H1 (cell line): ENCODE measurements around the gene ENTPD2. TPM values are rescaled to one million over a fixed set of nuclear protein-coding genes. Genes with fewer than 3 reads are reported as not detected.

ENCODE experiments used
- CTCF ChIA-PET: fragments of 300-600 bp; sonication (Branson Sonifier 250); formaldehyde crosslinking; loops from one replicate; lab custom pipeline; 2021; ENCODE audit not compliant: partially characterized antibody; lab: Charles Lee
- POLR2A ChIA-PET: fragments of 300-600 bp; sonication (Branson Sonifier 250); formaldehyde crosslinking; loops from one replicate; lab custom pipeline; 2021; ENCODE audit warnings: inconsistent platforms; ENCODE audit not compliant: partially characterized antibody; lab: Charles Lee
- DNase-seq, 2 experiments: peaks; one replicate each; pipeline versions ENCODE4 v3.0.0 to v3.0.0-alpha.2; 2010 to 2022; ENCODE audit warnings: low spot score in 2 of 2, low read depth in 1 of 2, mixed read lengths in 1 of 2
- FAIRE-seq: peaks from 2 replicates; lab custom pipeline; 2011; peaks lifted over from hg19 to GRCh38; lab: Jason Lieb, UNC
- H2AFZ ChIP-seq: 2 replicates; pipeline ENCODE4 v1.8.1; 2012; ENCODE audit warnings: low read length, inconsistent platforms
- H2AK5ac ChIP-seq: 2 replicates; pipeline ENCODE4 v1.6.1; 2013; ENCODE audit warnings: low read depth, low read length
- H2BK120ac ChIP-seq: replicated peaks from 2 replicates; pipeline ENCODE3; 2013; ENCODE audit warnings: low read depth, low read length, inconsistent platforms
- H2BK12ac ChIP-seq: 2 replicates; pipeline ENCODE4 v1.6.1; 2013; ENCODE audit warnings: low read depth, low read length
- H2BK15ac ChIP-seq: 2 replicates; pipeline ENCODE4 v1.6.1; 2013; ENCODE audit warnings: low read length
- H2BK20ac ChIP-seq: 2 replicates; pipeline ENCODE4 v1.6.1; 2013; ENCODE audit warnings: low read length
- H2BK5ac ChIP-seq: 2 replicates; pipeline ENCODE4 v1.6.1; 2013; ENCODE audit warnings: low read depth, low read length
- H3K14ac ChIP-seq: 2 replicates; pipeline ENCODE4 v1.6.1; 2013; ENCODE audit warnings: inconsistent platforms; ENCODE audit not compliant: insufficient read length
- H3K18ac ChIP-seq: 2 replicates; pipeline ENCODE4 v1.6.1; 2013; ENCODE audit warnings: low read length; ENCODE audit errors: extremely low read depth
- H3K23ac ChIP-seq: 2 replicates; pipeline ENCODE4 v1.6.1; 2013; ENCODE audit warnings: inconsistent platforms; ENCODE audit not compliant: insufficient read length
- H3K23me2 ChIP-seq: 2 replicates; pipeline ENCODE4 v1.6.1; 2013; ENCODE audit warnings: low read depth, low read length
- H3K27ac ChIP-seq: 2 replicates; pipeline ENCODE4 v1.6.1; 2011; ENCODE audit warnings: low read depth, low read length, inconsistent platforms
- H3K27me3 ChIP-seq, 4 experiments: replicated peaks in 1 of 4; 1 replicate in 1 of 4; 2 replicates in 3 of 4; pipeline versions ENCODE4 v1.6.1 to v1.8.1; 2011 to 2013; ENCODE audit warnings: low read length in 3 of 4, mild to moderate bottlenecking in 3 of 4, inconsistent platforms in 2 of 4, mixed read lengths in 2 of 4, moderate library complexity in 1 of 4; ENCODE audit not compliant: control insufficient read depth in 3 of 4, insufficient read depth in 3 of 4; ENCODE audit errors: extremely low read depth in 1 of 4
- H3K36me3 ChIP-seq, 4 experiments: 2 replicates each; pipeline versions ENCODE4 v1.6.1 to v1.8.1; 2011 to 2013; ENCODE audit warnings: mild to moderate bottlenecking in 4 of 4, low read length in 3 of 4, moderate library complexity in 2 of 4, control low read depth in 1 of 4, inconsistent platforms in 1 of 4; ENCODE audit not compliant: insufficient read depth in 4 of 4, control insufficient read depth in 2 of 4
- H3K4ac ChIP-seq: replicated peaks from 2 replicates; pipeline ENCODE3; 2013; ENCODE audit warnings: low read length, low read depth, mixed read lengths, inconsistent platforms; ENCODE audit not compliant: insufficient read length
- H3K4me1 ChIP-seq, 4 experiments: replicated peaks in 1 of 4; 1 replicate in 1 of 4; 2 replicates in 3 of 4; pipeline versions ENCODE4 v1.6.1 to v1.8.1; 2011 to 2013; ENCODE audit warnings: low read length in 3 of 4, inconsistent platforms in 2 of 4, mixed read lengths in 1 of 4; ENCODE audit not compliant: insufficient read depth in 4 of 4, control insufficient read depth in 3 of 4
- H3K4me2 ChIP-seq, 2 experiments: 2 replicates each; pipeline versions ENCODE4 v1.6.1 to v1.8.1; 2011 to 2013; ENCODE audit warnings: low read depth in 2 of 2, low read length in 2 of 2, control low read depth in 1 of 2, inconsistent platforms in 1 of 2, mild to moderate bottlenecking in 1 of 2; ENCODE audit not compliant: insufficient read depth in 1 of 2
- H3K4me3 ChIP-seq, 4 experiments: fragments of 200-600, 300-600 bp in 1 of 4; sonication (generic), shearing (Covaris generic), sonication (Bioruptor Twin) in 1 of 4; 2 replicates each; pipeline versions ENCODE4 v1.5.1 to v1.8.1; 2011 to 2016; ENCODE audit warnings: low read length in 4 of 4, low read depth in 3 of 4, control low read depth in 2 of 4, inconsistent platforms in 2 of 4, mild to moderate bottlenecking in 2 of 4, mixed read lengths in 1 of 4, moderate library complexity in 1 of 4; ENCODE audit not compliant: insufficient read depth in 2 of 4; ENCODE audit errors: extremely low read depth in 1 of 4
- H3K56ac ChIP-seq: replicated peaks from 2 replicates; pipeline ENCODE3; 2013; ENCODE audit warnings: low read depth, mild to moderate bottlenecking, mixed read lengths, low read length, inconsistent platforms; ENCODE audit not compliant: insufficient read length
- H3K79me1 ChIP-seq: 2 replicates; pipeline ENCODE4 v1.6.1; 2013; ENCODE audit warnings: low read depth, low read length, control low read depth
- H3K79me2 ChIP-seq, 2 experiments: 2 replicates each; pipeline versions ENCODE4 v1.6.1 to v1.8.1; 2012 to 2013; ENCODE audit warnings: low read length in 2 of 2, mild to moderate bottlenecking in 2 of 2, inconsistent platforms in 1 of 2; ENCODE audit not compliant: insufficient read depth in 2 of 2, control insufficient read depth in 1 of 2
- H3K9ac ChIP-seq, 4 experiments: replicated peaks in 1 of 4; 1 replicate in 1 of 4; 2 replicates in 3 of 4; pipeline versions ENCODE4 v1.6.1 to v1.8.1; 2011 to 2013; ENCODE audit warnings: low read depth in 3 of 4, low read length in 3 of 4, control low read depth in 2 of 4, mild to moderate bottlenecking in 2 of 4, moderate library complexity in 2 of 4, inconsistent platforms in 1 of 4; ENCODE audit errors: extremely low read depth in 1 of 4
- H3K9me3 ChIP-seq, 2 experiments: 2 replicates each; pipeline versions ENCODE4 v1.6.1 to v1.8.1; 2012 to 2013; ENCODE audit warnings: mild to moderate bottlenecking in 2 of 2, moderate library complexity in 2 of 2, control low read depth in 1 of 2, inconsistent platforms in 1 of 2, low read depth in 1 of 2, low read length in 1 of 2, mixed read lengths in 1 of 2; ENCODE audit not compliant: insufficient read depth in 2 of 2
- H4K20me1 ChIP-seq, 2 experiments: replicated peaks in 1 of 2; 2 replicates each; pipeline versions ENCODE3 to v1.8.1; 2011 to 2013; ENCODE audit warnings: inconsistent platforms in 2 of 2, low read length in 2 of 2, mild to moderate bottlenecking in 1 of 2; ENCODE audit not compliant: insufficient read depth in 2 of 2, control insufficient read depth in 1 of 2
- H4K5ac ChIP-seq: 2 replicates; pipeline ENCODE4 v1.6.1; 2013; ENCODE audit warnings: low read length, low read depth, mixed read lengths, inconsistent platforms; ENCODE audit not compliant: insufficient read length
- H4K8ac ChIP-seq: 2 replicates; pipeline ENCODE4 v1.8.0; 2013; ENCODE audit warnings: mild to moderate bottlenecking, moderate library complexity, low read length, inconsistent platforms; ENCODE audit not compliant: insufficient read depth; ENCODE audit errors: extremely low read depth
- H4K91ac ChIP-seq: replicated peaks from 2 replicates; pipeline ENCODE3; 2013; ENCODE audit warnings: low read length, mixed read lengths, inconsistent platforms; ENCODE audit not compliant: insufficient read length
- BCL11A ChIP-seq, 2 experiments: IDR thresholded peaks; one replicate each; pipeline ENCODE4 v1.6.1; 2011; ENCODE audit warnings: low read depth in 2 of 2, low read length in 2 of 2, mild to moderate bottlenecking in 2 of 2
- SP4 ChIP-seq: IDR thresholded peaks from 2 replicates; pipeline ENCODE4 v1.6.1; 2012; ENCODE audit warnings: low read length, inconsistent platforms
- WGBS, 2 experiments: shearing (Covaris generic) in 1 of 2; methylation state at CpG; one replicate each; pipeline versions ENCODE4 v1.1.6 to v1.1.7; 2013 to 2015; ENCODE audit warnings: low lambda C conversion rate in 2 of 2, mixed read lengths in 2 of 2, inconsistent platforms in 1 of 2, low coverage in 1 of 2, missing lambda C conversion rate in 1 of 2; ENCODE audit not compliant: insufficient replicate concordance in 2 of 2, insufficient coverage in 1 of 2, insufficient read length in 1 of 2; ENCODE audit errors: extremely low coverage in 1 of 2, missing lambda C conversion rate in 1 of 2; 5-methylcytosine and 5-hydroxymethylcytosine counted together
- polyA plus RNA-seq, 7 experiments: library from polyadenylated mRNA; depleted of rRNA in 3 of 7; stranded (reverse) in 5 of 7; unstranded in 2 of 7; fragments of >200 nt in 5 of 7; fragments of 200-250 nt in 2 of 7; gene quantifications; 1 replicate in 5 of 7; 2 replicates in 1 of 7; 4 replicates in 1 of 7; pipeline versions ENCODE4 v1.2.1 to v1.2.3, GENCODE V29; 2011 to 2013; ENCODE audit warnings: missing spikeins in 2 of 7, mixed read lengths in 2 of 7
- total RNA-seq: library from RNA; stranded (reverse); fragmentation: NEBNext Ultra II Directional; extraction: Animal tissue kit (Norgen Biotek cat#: 25700); gene quantifications from 2 replicates; pipeline ENCODE4 v1.2.1, GENCODE V29; 2021
- TF ChIP-seq, protein P1 (sequence below): IDR thresholded peaks from 2 replicates; pipeline ENCODE4 v1.6.1; 2011; ENCODE audit warnings: low read length, improper control_type of control experiment

ENTPD2 gene
- total and polyA plus RNA-seq, 2 of the 8 experiments (the other 6 are each of a cell fraction or from before 2014, with no cell fraction given), result 0.65 to 3.8 TPM

DNA sequence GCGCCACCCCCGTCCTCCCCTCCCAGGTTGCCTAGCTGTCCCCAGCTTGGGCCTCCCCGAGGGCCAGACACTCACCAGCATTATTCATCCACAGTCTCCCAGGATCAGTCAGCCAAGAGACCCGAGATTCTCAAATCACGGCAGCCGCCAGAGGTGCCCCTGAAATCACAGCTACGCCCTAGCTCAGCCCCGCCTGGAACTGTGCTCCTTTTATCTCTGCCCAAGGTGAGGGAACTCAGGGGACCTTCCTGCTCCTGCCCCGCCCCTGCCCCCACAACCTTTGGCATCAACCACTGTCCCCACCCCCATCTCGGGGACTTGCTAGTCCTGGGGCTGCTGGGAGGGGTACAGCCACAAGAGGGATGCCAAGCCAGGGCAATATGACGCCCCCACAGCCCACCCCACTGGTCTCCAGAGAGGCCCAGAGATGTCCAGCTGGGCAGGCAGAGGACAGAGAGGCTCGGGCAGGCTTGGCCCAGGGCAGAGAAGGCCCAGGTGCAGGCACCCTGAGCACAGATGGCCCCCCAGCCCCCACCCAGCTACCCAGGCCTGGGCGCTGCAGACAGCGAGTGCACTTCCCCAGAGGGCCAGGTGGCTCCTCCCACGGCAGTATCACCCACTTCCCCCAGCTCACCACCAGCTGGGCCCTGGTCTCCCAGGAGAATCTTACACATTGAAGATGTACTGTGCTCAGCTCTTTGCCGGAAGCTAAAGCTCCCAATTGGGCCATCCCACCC lies 21.8 kb downstream of the ENTPD2 start, which contains the start of gene FUT7:
Gene FUT7 (minus strand): TSS at position 185 of the 737 bp plus-strand sequence. CDS start 97 bp downstream, at position 88.
- H4K5ac ChIP-seq, result no peak within 1 kb of the TSS
- H2BK20ac ChIP-seq, result no peak within 1 kb of the TSS
- no peaks in the 10 kb centered on the region for H3K9me3 ChIP-seq
- H3K27ac ChIP-seq, result no peak within 1 kb of the TSS
- H2BK15ac ChIP-seq, result no peak within 1 kb of the TSS
- TF ChIP-seq, protein P1, sequence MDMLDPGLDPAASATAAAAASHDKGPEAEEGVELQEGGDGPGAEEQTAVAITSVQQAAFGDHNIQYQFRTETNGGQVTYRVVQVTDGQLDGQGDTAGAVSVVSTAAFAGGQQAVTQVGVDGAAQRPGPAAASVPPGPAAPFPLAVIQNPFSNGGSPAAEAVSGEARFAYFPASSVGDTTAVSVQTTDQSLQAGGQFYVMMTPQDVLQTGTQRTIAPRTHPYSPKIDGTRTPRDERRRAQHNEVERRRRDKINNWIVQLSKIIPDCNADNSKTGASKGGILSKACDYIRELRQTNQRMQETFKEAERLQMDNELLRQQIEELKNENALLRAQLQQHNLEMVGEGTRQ, result no peak
- TF ChIP-seq SP4 (no peak), BCL11A (IDR thresholded peaks at IDR 0.05; ENCODE audit: low read depth in 2 of 2, low read length in 2 of 2) (no peak)
- H3K4me2 ChIP-seq, result no peak within 1 kb of the TSS
- H3K56ac ChIP-seq, result no peak within 1 kb of the TSS
- no peaks in the 10 kb centered on the region for H3K79me1 ChIP-seq
- H3K9ac ChIP-seq, result no peak within 1 kb of the TSS
- H4K8ac ChIP-seq, result peak within 1 kb of the TSS; percentile 25; the same call in 1 of the 2 replicates
- no peak within 1 kb of the TSS for H4K91ac ChIP-seq
- no peak within 1 kb of the TSS for H3K4ac ChIP-seq
- H3K23me2 ChIP-seq, result peaks cover 4% of the 10 kb centered on the region; the same call in 1 of the 2 replicates
- H4K20me1 ChIP-seq, result peaks cover 2 to 4% of the 10 kb centered on the region in 2 experiments
- ChIA-PET CTCF (interaction anchor here (1.2 to 8.5 kb wide), 11 partner anchors 12 to 85 kb away, joined by 3 to 110 read pairs (median 6); partner anchors contain the start of genes C8G, CLIC3 and SAPCD2), POLR2A (interaction anchor here (2.1 kb wide), 1 partner anchor 13 kb away, joined by 4 read pairs; no protein-coding TSS in a partner anchor)
- no peak within 1 kb of the TSS for H3K23ac ChIP-seq
- H2BK120ac ChIP-seq, result no peak within 1 kb of the TSS
- DNase-seq (no peak), FAIRE-seq (no peak)
- H2AFZ ChIP-seq, result no peak within 1 kb of the TSS
- H3K4me3 ChIP-seq, result no peak within 1 kb of the TSS
- no peak within 1 kb of the TSS for H3K18ac ChIP-seq
- H3K14ac ChIP-seq, result no peak within 1 kb of the TSS
- no peak within 1 kb of the TSS for H2AK5ac ChIP-seq
- H3K27me3 ChIP-seq, result peaks cover 1 to 18% (median 11%) of the 10 kb centered on the region in 4 experiments; a peak in 6 of 7 replicates
- no peaks in the 10 kb centered on the region for H3K36me3 ChIP-seq
- WGBS, 2 experiments, result 86% methylated on average over 13 of the region's 16 CpGs; no CpG with 5 or more reads in 1 of the 2 experiments
- peak within 1 kb of the TSS; percentile 17; the same call in 1 of the 2 replicates for H2BK12ac ChIP-seq
- no peaks in the 10 kb centered on the region for H3K79me2 ChIP-seq
- no peak within 1 kb of the TSS for H2BK5ac ChIP-seq
- H3K4me1 ChIP-seq, result peaks cover 0 to 10% (median 2%) of the 10 kb centered on the region in 4 experiments; a peak in 5 of 7 replicates
